Left forelimb (tissue), 1 donor: Measurements from ENCODE around the gene RASL10A.

Source experiments
- DNase-seq: peaks from one replicate; pipeline ENCODE4 v3.0.0-alpha.2; 2018; ENCODE audit warnings: low spot score

RASL10A gene

GRCh38 chr22:29317827-29318454 is 2.4 kb upstream of the RASL10A start:
- no peak for DNase-seq

- no peak for DNase-seq
Measured at GRCh38 chr22:29316141-29316828, 788 bp upstream of the RASL10A start.

- no peak for DNase-seq
Measured at GRCh38 chr22:29314537-29315285, 786 bp downstream of the RASL10A start.

- peak; percentile 66 for DNase-seq
Measured at GRCh38 chr22:29313576-29314466, 1.7 kb downstream of the RASL10A start.

GRCh38 chr22:29313126-29313575 is 2.3 kb downstream of the RASL10A start:
- DNase-seq, result peak; percentile 79

GRCh38 chr22:29312218-29313125 is 3.0 kb downstream of the RASL10A start:
- peak; percentile 67 for DNase-seq

GRCh38 chr22:29311464-29312217 is 3.9 kb downstream of the RASL10A start:
- peak; percentile 67 for DNase-seq

- DNase-seq, result peak; percentile 99
Measured at GRCh38 chr22:29310863-29311339, 4.6 kb downstream of the RASL10A start.

GRCh38 chr22:29310065-29310862 is 5.2 kb downstream of the RASL10A start:
- DNase-seq, result peak; percentile 18

- DNase-seq, result peak; percentile 75
Measured at GRCh38 chr22:29309332-29310064, 6.0 kb downstream of the RASL10A start.

- no peak for DNase-seq
Measured at GRCh38 chr22:29308791-29309262, 6.7 kb downstream of the RASL10A start.

GRCh38 chr22:29308148-29308790 is 7.2 kb downstream of the RASL10A start:
- DNase-seq, result peak; percentile 61

- DNase-seq, result no peak
Measured at GRCh38 chr22:29307596-29308147, 7.8 kb downstream of the RASL10A start.

GRCh38 chr22:29306835-29307595 is 8.5 kb downstream of the RASL10A start:
- DNase-seq, result peak; percentile 88

GRCh38 chr22:29306175-29306834 is 9.2 kb downstream of the RASL10A start, which contains the start of gene GAS2L1:
Gene GAS2L1, plus strand, starts transcription at chr22:29306650. Its CDS starts 1,456 bp downstream, at chr22:29308106.
- DNase-seq, result peak; percentile 91

GRCh38 chr22:29305836-29306174 is 9.7 kb downstream of the RASL10A start:
- DNase-seq, result no peak
